GM19468 (cell line): Measurements from ENCODE around the gene HIVEP1.
"Not testable (repeated sequence)": the region's sequence is repeated elsewhere in the genome, so short reads cannot be mapped to it uniquely, and the experiment has no call there.

ENCODE experiments used
- ATAC-seq: cut with Tn5 transposase; IDR thresholded peaks from one replicate; pipeline ENCODE4 v1.9.1; 2021; ENCODE audit warnings: mild to moderate bottlenecking, moderate library complexity, moderate number of reproducible peaks; ENCODE audit not compliant: unreplicated experiment; ENCODE audit errors: extremely low read depth

HIVEP1 gene

DNA sequence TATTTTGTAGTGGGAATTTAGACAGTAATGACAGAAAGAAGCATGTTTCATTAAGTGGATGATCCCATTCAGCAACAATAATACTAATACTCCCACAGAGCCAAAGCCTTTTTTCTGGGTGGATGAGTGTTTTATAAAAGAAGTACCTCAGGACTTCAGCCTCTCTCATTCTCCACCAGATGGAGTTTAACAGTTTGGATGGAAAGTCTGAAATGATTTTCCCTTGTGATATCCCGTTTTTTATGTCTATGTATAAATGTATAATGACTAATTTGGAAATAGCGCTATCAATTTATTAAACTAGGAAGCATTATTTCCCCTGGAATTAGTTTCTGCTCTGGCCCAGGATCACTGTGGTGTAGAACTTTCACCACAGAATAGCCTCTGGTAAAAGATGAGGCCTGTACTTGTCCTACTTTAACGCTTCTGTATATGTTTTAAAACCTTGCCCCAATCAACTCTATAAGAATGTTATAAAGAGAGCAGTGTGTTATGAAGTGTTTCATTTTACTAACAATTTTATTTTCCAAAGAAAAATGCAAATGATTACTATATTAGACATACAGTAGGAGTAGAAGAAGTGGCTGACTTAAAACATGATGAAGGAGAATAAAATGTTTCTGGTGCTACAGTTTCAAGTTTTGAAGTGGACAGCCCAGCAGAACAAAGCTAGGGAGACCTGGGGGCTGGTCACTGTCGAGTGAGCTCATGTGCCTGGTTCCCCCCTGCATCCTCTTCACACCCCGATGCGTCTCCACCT, 135.6 kb downstream of the HIVEP1 start:
- ATAC-seq: no peak

- no peak for ATAC-seq
These were observed 136.2 kb downstream of the HIVEP1 start for GRCh38 chr6:12148317-12148801.

- ATAC-seq: no peak
These were observed 136.7 kb downstream of the HIVEP1 start for GRCh38 chr6:12148841-12149240.

DNA sequence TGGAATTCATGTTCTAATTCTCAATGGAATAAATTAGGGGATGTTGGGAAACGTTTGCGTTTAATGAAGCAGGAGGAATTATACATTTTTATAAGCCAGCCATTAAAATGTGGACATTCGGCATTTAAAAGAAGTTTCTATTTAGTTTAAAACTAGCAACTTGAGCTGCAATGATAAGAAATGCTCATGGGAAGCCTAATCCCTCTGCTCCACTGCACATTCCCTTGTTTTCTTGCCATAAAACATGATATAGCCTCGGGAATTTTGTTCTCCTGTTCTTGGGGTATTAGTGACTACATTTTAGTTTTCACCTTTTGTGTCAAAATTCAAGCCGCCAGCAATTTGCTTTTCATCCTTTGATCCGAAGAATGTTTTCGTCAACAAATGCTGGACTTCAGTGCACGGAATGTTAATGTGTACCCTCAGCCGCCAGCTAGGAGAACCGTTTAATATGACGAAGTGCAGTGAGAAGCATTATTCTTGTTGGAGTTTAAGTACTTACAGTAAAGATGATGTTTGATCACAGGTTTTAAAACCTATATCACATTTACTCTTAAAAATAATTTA, 137.9 kb downstream of the HIVEP1 start:
- no peak for ATAC-seq

- ATAC-seq: no peak
These were observed 138.8 kb downstream of the HIVEP1 start for GRCh38 chr6:12150812-12151432.

- no peak for ATAC-seq
These were observed 139.3 kb downstream of the HIVEP1 start for GRCh38 chr6:12151433-12151820.

DNA sequence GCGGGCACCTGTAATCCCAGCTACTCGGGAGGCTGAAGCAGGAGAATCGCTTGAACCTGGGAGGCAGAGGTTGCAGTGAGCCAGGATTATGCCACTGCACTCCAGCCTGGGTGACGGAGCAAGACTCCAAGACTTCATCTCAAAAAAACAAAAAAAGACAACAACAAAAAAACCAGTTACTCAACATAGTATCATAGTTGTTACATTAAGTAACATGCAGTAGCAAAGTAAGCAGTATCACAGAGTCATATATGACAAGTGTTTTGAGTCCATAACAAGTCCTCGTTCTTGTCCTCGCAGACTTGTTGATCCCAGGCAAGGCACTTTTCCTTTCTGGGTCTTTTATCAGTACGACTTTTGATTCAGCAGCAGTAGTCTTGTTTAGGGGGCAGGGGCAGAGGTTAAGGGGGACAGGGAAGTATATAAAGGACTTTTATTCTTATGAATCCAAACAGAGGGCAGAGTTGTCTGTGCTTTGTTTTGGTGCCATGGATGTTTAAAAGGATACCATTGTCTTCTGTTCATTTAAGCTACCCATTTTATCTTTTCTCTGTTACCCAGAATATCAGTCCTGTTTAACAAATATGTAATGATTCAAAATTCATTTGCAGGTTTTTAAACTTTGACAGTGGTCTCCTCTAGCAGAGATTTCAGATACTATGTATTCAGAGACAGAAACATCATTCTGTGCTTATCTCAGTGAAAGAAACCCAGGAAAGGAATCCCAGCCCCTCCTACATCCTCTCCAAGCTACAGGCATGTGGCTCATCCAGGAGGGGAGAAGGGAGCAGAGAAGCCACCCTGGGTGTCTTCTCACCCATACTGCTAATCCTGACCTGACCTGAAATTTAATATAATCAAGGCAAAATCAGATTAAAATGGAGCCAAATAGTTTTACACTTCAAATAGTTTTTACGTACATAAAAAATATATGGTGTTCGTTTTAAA, 140.2 kb downstream of the HIVEP1 start:
- ATAC-seq: no peak

DNA sequence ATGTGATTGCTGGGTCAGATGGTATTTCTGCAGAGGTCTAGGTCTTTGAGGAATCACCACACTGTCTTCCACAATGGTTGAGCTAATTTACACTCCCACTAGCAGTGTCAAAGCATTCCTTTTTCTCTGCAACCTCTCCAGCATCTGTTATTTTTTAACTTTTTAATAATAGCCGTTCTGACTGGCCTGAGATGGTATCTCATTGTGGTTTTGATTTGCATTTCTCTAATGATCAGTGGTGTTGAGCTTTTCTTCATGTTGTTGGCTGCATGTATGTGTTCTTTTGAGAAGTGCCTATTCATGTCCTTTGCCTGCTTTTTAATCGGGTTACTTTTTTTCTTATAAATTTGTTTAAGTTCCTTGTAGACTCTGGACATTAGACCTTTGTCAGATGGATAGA, 143.7 kb downstream of the HIVEP1 start:
- not testable (repeated sequence) for ATAC-seq

- ATAC-seq: no peak
These were observed 146.7 kb downstream of the HIVEP1 start for GRCh38 chr6:12158686-12159415.

DNA sequence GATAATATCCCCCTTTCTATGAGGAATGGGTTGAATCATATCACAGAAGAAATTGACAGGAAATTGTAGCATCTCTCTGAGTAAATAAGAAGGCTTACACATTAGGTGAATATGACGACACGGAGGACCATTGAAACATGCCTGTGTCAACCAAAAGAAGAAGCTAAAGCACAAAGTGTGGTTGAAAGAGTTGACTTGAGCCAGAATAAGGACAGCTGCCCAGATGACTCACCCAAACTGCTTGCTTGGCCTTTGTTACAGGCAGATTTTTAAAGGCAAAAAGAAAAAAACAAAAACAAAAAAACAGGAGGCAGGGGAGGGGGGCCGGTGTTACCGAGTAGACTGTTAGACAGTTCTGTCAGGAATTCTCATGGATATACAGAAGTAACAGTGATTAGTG, 148.2 kb downstream of the HIVEP1 start:
- ATAC-seq: no peak

- ATAC-seq: no peak
These were observed 150.1 kb downstream of the HIVEP1 start for GRCh38 chr6:12162213-12162612.

DNA sequence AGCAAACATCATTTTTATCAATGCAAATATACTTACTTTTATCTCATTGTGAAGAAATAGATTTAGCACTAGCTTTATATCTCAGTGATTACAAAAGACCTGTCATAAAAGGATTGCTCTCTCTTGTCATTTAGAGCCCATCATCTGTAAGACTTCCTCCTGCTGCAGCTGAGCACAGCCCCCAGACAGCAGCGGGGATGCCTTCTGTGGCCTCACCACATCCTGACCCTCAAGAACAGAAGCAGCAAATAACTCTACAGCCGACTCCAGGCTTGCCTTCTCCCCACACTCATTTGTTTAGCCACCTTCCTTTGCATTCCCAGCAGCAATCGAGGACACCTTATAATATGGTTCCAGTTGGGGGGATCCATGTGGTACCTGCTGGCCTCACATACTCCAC, 151.0 kb downstream of the HIVEP1 start:
- ATAC-seq: no peak

GRCh38 chr6:12163744-12164507, 151.8 kb downstream of the HIVEP1 start:
- no peak for ATAC-seq

DNA sequence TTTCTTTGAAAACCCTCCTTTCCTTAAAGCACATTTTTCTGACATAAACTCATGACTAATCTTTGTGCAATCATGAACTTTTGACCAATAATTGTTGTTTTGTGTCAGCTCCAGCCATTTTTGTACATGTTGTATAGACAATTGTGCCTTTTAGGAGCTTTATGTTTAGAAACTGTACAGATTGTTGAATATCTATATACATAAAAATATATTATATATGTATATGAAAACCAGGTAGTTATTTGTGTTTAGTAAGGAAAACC, 152.3 kb downstream of the HIVEP1 start:
- no peak for ATAC-seq

DNA sequence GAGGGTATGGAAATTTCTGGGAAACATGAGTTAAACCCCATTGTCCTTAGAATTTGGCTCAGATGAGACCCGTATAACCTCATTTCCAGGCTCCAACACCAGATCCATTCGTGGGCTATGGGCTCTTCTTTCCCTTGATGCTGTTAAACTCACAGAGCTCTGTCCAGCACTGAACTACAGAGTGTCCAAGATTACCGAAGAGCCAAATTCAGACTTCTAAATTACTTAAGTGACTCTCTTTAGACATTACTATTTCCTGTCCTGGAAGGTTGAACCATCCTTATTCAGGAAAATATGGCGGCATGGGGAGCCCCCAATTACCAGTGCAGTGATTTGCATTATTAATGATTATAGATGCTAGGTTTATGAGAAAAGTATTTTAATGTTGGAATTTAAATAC, 153.2 kb downstream of the HIVEP1 start:
- no peak for ATAC-seq

GRCh38 chr6:12165722-12166280, 153.7 kb downstream of the HIVEP1 start:
- no peak for ATAC-seq

DNA sequence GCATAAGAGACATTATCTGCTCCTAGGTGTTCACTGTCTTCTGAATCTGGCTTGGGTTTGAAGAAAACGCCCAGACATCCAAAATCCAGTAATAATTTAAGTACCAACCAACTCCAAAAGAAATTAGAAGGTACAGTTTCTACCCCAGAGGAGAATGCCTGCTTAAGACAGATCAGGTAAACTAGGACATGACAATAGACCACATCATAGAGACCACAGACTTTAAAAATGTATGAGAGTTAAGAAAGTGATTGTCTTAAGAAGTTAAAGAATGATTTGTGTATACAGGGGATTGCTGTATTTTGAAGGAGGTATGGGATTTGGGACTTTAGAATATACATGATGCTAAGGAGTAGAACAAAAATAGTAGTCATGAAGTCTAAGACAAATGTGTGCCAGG, 157.3 kb downstream of the HIVEP1 start:
- no peak for ATAC-seq

- ATAC-seq: no peak
These were observed 158.4 kb downstream of the HIVEP1 start for GRCh38 chr6:12170351-12171092.
